Liver (tissue), 9 donors: Measurements from ENCODE around the gene TLR7. TPM values are rescaled to one million over a fixed set of nuclear protein-coding genes. Genes with fewer than 3 reads are reported as not detected.

Experiments
- DNase-seq: peaks from one replicate; pipeline ENCODE4 v3.0.0-alpha.2; 2017; ENCODE audit warnings: low spot score
- H3K27ac ChIP-seq, 2 donors: one replicate each; pipeline ENCODE4 v1.7.0; 2013; ENCODE audit warnings: inconsistent platforms in 2 of 2, low read length in 2 of 2, control low read depth in 1 of 2, low read depth in 1 of 2, mild to moderate bottlenecking in 1 of 2
- H3K27me3 ChIP-seq, 4 donors: one replicate each; pipeline versions ENCODE4 v1.6.1 to v1.7.0; 2013; ENCODE audit warnings: low read length in 3 of 4, inconsistent platforms in 1 of 4, mild to moderate bottlenecking in 1 of 4, moderate library complexity in 1 of 4; ENCODE audit not compliant: control insufficient read depth in 4 of 4, insufficient read depth in 4 of 4
- H3K36me3 ChIP-seq, 4 donors: one replicate each; pipeline versions ENCODE4 v1.6.1 to v1.7.0; 2013; ENCODE audit warnings: low read length in 3 of 4, mild to moderate bottlenecking in 3 of 4, low read depth in 1 of 4, moderate library complexity in 1 of 4; ENCODE audit not compliant: control insufficient read depth in 4 of 4, insufficient read depth in 3 of 4
- H3K4me1 ChIP-seq, 4 donors: one replicate each; pipeline versions ENCODE4 v1.6.1 to v1.7.0; 2013; ENCODE audit warnings: low read length in 3 of 4, mild to moderate bottlenecking in 3 of 4, moderate library complexity in 1 of 4; ENCODE audit not compliant: control insufficient read depth in 4 of 4, insufficient read depth in 4 of 4
- H3K4me3 ChIP-seq, 3 donors: one replicate each; pipeline versions ENCODE4 v1.6.1 to v1.7.0; 2013; ENCODE audit warnings: low read length in 3 of 3, control low read depth in 1 of 3, low read depth in 1 of 3, mild to moderate bottlenecking in 1 of 3
- H3K9ac ChIP-seq, 2 donors: one replicate each; pipeline ENCODE4 v1.7.0; 2013; ENCODE audit warnings: low read length in 2 of 2, mild to moderate bottlenecking in 2 of 2, moderate library complexity in 2 of 2, control low read depth in 1 of 2, low read depth in 1 of 2
- H3K9me3 ChIP-seq, 4 donors: one replicate each; pipeline versions ENCODE4 v1.6.1 to v1.7.0; 2013; ENCODE audit warnings: low read length in 3 of 4; ENCODE audit not compliant: control insufficient read depth in 4 of 4
- ATF3 ChIP-seq: IDR thresholded peaks from 2 replicates; pipeline ENCODE4 v1.6.1; 2016; ENCODE audit warnings: antibody characterized with exemption
- EGR1 ChIP-seq, 2 donors: IDR thresholded peaks; 2 replicates each; pipeline ENCODE4 v1.6.1; 2016 to 2018; ENCODE audit warnings: antibody characterized with exemption in 2 of 2, low read depth in 2 of 2
- FOXA1 ChIP-seq: IDR thresholded peaks from 2 replicates; pipeline ENCODE4 v1.6.1; 2016; ENCODE audit warnings: antibody characterized with exemption
- GABPA ChIP-seq, 2 donors: IDR thresholded peaks in 1 of 2; conservative IDR thresholded peaks in 1 of 2; 2 replicates each; pipeline ENCODE4 v1.6.1; 2016; ENCODE audit warnings: antibody characterized with exemption in 2 of 2, mild to moderate bottlenecking in 1 of 2, moderate library complexity in 1 of 2
- HNF4A ChIP-seq, 2 donors: conservative IDR thresholded peaks; 2 replicates each; pipeline ENCODE4 v1.6.1; 2016; ENCODE audit warnings: antibody characterized with exemption in 2 of 2, mild to moderate bottlenecking in 2 of 2
- JUND ChIP-seq, 2 donors: IDR thresholded peaks; 2 replicates each; pipeline ENCODE4 v1.6.1; 2016; ENCODE audit warnings: antibody characterized with exemption in 2 of 2
- MAX ChIP-seq: IDR thresholded peaks from 2 replicates; pipeline ENCODE4 v1.6.1; 2016; ENCODE audit warnings: antibody characterized with exemption
- NR2F2 ChIP-seq: IDR thresholded peaks from 2 replicates; pipeline ENCODE4 v1.6.1; 2016; ENCODE audit warnings: antibody characterized with exemption
- RAD21 ChIP-seq, 2 donors: IDR thresholded peaks; 2 replicates each; pipeline ENCODE4 v1.6.1; 2016; ENCODE audit warnings: antibody characterized with exemption in 2 of 2, mild to moderate bottlenecking in 2 of 2
- REST ChIP-seq: IDR thresholded peaks from 2 replicates; pipeline ENCODE4 v1.6.1; 2016; ENCODE audit warnings: antibody characterized with exemption, mild to moderate bottlenecking
- SP1 ChIP-seq: IDR thresholded peaks from 2 replicates; pipeline ENCODE4 v1.6.1; 2018; ENCODE audit warnings: antibody characterized with exemption, mild to moderate bottlenecking
- TAF1 ChIP-seq: conservative IDR thresholded peaks from 2 replicates; pipeline ENCODE4 v1.6.1; 2016; ENCODE audit warnings: antibody characterized with exemption, mild to moderate bottlenecking
- YY1 ChIP-seq: IDR thresholded peaks from 2 replicates; pipeline ENCODE4 v1.6.1; 2016; ENCODE audit warnings: antibody characterized with exemption, mild to moderate bottlenecking
- WGBS: extraction: QIAGEN DNeasy Blood & Tissue Kit; methylation state at CpG from one replicate; pipeline ENCODE4 v1.1.7; 2013; 5-methylcytosine and 5-hydroxymethylcytosine counted together
- polyA plus RNA-seq, 2 donors: library from polyadenylated mRNA; stranded (reverse) in 1 of 2; unstranded in 1 of 2; fragments of 200-250 nt in 1 of 2; fragments of >200 nt in 1 of 2; fragmentation: Nextera tagmentation in 1 of 2; extraction: Ambion mirVana in 1 of 2; gene quantifications; one replicate each; pipeline versions ENCODE4 v1.2.1 to v1.2.3, GENCODE V29; 2013 to 2015
- total RNA-seq, 2 donors: library from RNA; depleted of rRNA; stranded (reverse); fragments of >200 nt; gene quantifications; one replicate each; pipeline ENCODE4 v1.2.3, GENCODE V29; 2014
- donor health status: healthy.
- donor health status: healthy.
- donor health status: healthy.
- donor health status: healthy.
- donor health status: healthy.

Gene TLR7
- total and polyA plus RNA-seq, 4 donors: 0.10 to 0.65 (median 0.14) TPM

GRCh38 chrX:12891171-12891570 is 24.3 kb downstream of the TLR7 start:
- 81% methylated on average over 4 of the region's 4 CpGs for WGBS
- Histone ChIP-seq H3K4me3 (no peak overlapping the region), H3K9me3 (no peaks in the 10 kb centered on the region), H3K27me3 (peaks cover 0 to 3% (median 0%) of the 10 kb centered on the region in 4 donors), H3K27ac (no peak overlapping the region), H3K4me1 (no peaks in the 10 kb centered on the region), H3K36me3 (no peaks in the 10 kb centered on the region), H3K9ac (no peak overlapping the region)
- no peak for TF ChIP-seq GABPA (IDR thresholded peaks at IDR 0.05 in 1 of 2, conservative IDR thresholded peaks at IDR 0.05 in 1 of 2)
- DNase-seq: no peak

- Histone ChIP-seq H3K36me3 (no peaks in the 10 kb centered on the region), H3K9me3 (no peaks in the 10 kb centered on the region), H3K4me1 (no peaks in the 10 kb centered on the region), H3K27me3 (peaks cover 0 to 3% (median 0%) of the 10 kb centered on the region in 4 donors), H3K27ac (no peak overlapping the region), H3K4me3 (no peak overlapping the region), H3K9ac (no peak overlapping the region)
- no peak for DNase-seq
- 34% methylated on average over 2 of the region's 2 CpGs for WGBS
- TF ChIP-seq TAF1: no peak
- no peak for TF ChIP-seq MAX
Observed at GRCh38 chrX:12891915-12892506, 25.1 kb downstream of the TLR7 start.

- no peak overlapping the region for H3K4me3 ChIP-seq
- H3K9me3 ChIP-seq: no peaks in the 10 kb centered on the region
- no peaks in the 10 kb centered on the region for H3K36me3 ChIP-seq
- no peak for DNase-seq
- no peak overlapping the region for H3K9ac ChIP-seq
- TF ChIP-seq EGR1 (IDR thresholded peaks at IDR 0.05; ENCODE audit: low read depth in 2 of 2) (no peak), NR2F2 (no peak), FOXA1 (no peak), ATF3 (no peak), SP1 (no peak), YY1 (no peak), REST (no peak), GABPA (IDR thresholded peaks at IDR 0.05 in 1 of 2, conservative IDR thresholded peaks at IDR 0.05 in 1 of 2) (no peak), JUND (IDR thresholded peaks at IDR 0.05) (no peak), TAF1 (no peak), HNF4A (conservative IDR thresholded peaks at IDR 0.05) (no peak), RAD21 (IDR thresholded peaks at IDR 0.05) (no peak)
- peaks cover 0 to under 1% (median 0%) of the 10 kb centered on the region in 4 donors for H3K27me3 ChIP-seq
- H3K27ac ChIP-seq: no peak overlapping the region
- 82% methylated on average over 2 of the region's 2 CpGs for WGBS
- no peaks in the 10 kb centered on the region for H3K4me1 ChIP-seq
Observed at GRCh38 chrX:12892716-12893115, 25.8 kb downstream of the TLR7 start.
